K562 (cell line): ENCODE measurements around the gene PPP1R12C. TPM values are rescaled to one million over a fixed set of nuclear protein-coding genes. Genes with fewer than 3 reads are reported as not detected.

Experiments used
- ATAC-seq: fragments of 200-7000 bp; cut with Tn5 transposase; 3 replicates; pipeline ENCODE4 v1.9.1; 2020; ENCODE audit warnings: moderate library complexity
- BruUV-seq: library from RNA; stranded (reverse); fragments of 400-500 nt; replicated peaks from 2 replicates; lab custom pipeline; 2021; lab: Mats Ljungman, UMichigan
- CTCF ChIA-PET: fragments of 300-600 bp; formaldehyde crosslinking; extraction: SDS; loops from one replicate; lab custom pipeline; 2021; ENCODE audit warnings: low intra/inter-chr PET ratio; lab: Yijun Ruan, JAX
- POLR2A ChIA-PET: fragments of 300-600, 350-650 bp; sonication (Branson Sonifier 250); formaldehyde crosslinking; extraction: SDS; loops from one replicate; lab custom pipeline; 2021; ENCODE audit warnings: antibody characterized with exemption, inconsistent platforms; lab: Yijun Ruan, JAX
- DNase-seq, 4 experiments: peaks; one replicate each; pipeline versions ENCODE4 v3.0.0 to v3.0.0-alpha.2; 2011 to 2018; ENCODE audit warnings: low spot score in 3 of 4, mixed read lengths in 3 of 4; ENCODE audit errors: extremely low read depth in 1 of 4
- FAIRE-seq: peaks from 2 replicates; lab custom pipeline; 2011; peaks lifted over from hg19 to GRCh38; lab: Jason Lieb, UNC
- H2AFZ ChIP-seq: 2 replicates; pipeline ENCODE4 v1.6.0; 2011; ENCODE audit warnings: low read depth, low read length, control low read depth, inconsistent platforms
- H3K27ac ChIP-seq: fragments of 200-600 bp; 3 replicates; pipeline ENCODE4 v1.8.0; 2011; ENCODE audit warnings: low read depth, mild to moderate bottlenecking, control low read depth, inconsistent platforms, low read length, moderate library complexity, mixed read lengths; ENCODE audit errors: extremely low read depth
- H3K27me3 ChIP-seq, 2 experiments: fragments of 300-600 bp in 1 of 2; 2 replicates in 1 of 2; 3 replicates in 1 of 2; pipeline versions ENCODE4 v1.6.0 to v1.8.0; 2011; ENCODE audit warnings: inconsistent platforms in 2 of 2, low read length in 2 of 2, mild to moderate bottlenecking in 1 of 2, mixed read lengths in 1 of 2, moderate library complexity in 1 of 2; ENCODE audit not compliant: control insufficient read depth in 2 of 2, insufficient read depth in 2 of 2
- H3K36me3 ChIP-seq: fragments of 300-600 bp; 3 replicates; pipeline ENCODE4 v1.8.0; 2011; ENCODE audit warnings: mild to moderate bottlenecking, low read length, inconsistent platforms; ENCODE audit not compliant: control insufficient read depth, insufficient read depth
- H3K4me1 ChIP-seq, 2 experiments: fragments of 200-600 bp in 1 of 2; replicated peaks in 1 of 2; 2 replicates in 1 of 2; 3 replicates in 1 of 2; pipeline versions ENCODE4 v1.5.1 to v1.8.0; 2011; ENCODE audit warnings: inconsistent platforms in 2 of 2, low read length in 2 of 2, mild to moderate bottlenecking in 1 of 2, mixed read lengths in 1 of 2, moderate library complexity in 1 of 2; ENCODE audit not compliant: control insufficient read depth in 2 of 2, insufficient read depth in 2 of 2
- H3K4me2 ChIP-seq: 2 replicates; pipeline ENCODE4 v1.6.1; 2011; ENCODE audit warnings: low read length, control low read depth, inconsistent platforms, mixed read lengths; ENCODE audit not compliant: insufficient read depth
- H3K4me3 ChIP-seq: fragments of 200-600 bp; sonication (generic), shearing (Covaris generic); 2 replicates; pipeline ENCODE4 v1.5.1; 2016; ENCODE audit warnings: control low read depth, inconsistent platforms
- H3K79me2 ChIP-seq: fragments of 200-600 bp; 3 replicates; pipeline ENCODE4 v1.8.0; 2011; ENCODE audit warnings: low read length, inconsistent platforms; ENCODE audit not compliant: control insufficient read depth, insufficient read depth
- H3K9ac ChIP-seq, 2 experiments: 2 replicates each; pipeline versions ENCODE4 v1.6.0 to v1.6.1; 2011; ENCODE audit warnings: low read depth in 2 of 2, low read length in 2 of 2, control low read depth in 1 of 2, inconsistent platforms in 1 of 2, mild to moderate bottlenecking in 1 of 2, mixed read lengths in 1 of 2; ENCODE audit not compliant: insufficient read depth in 1 of 2
- H3K9me1 ChIP-seq: one replicate; pipeline ENCODE4 v1.6.0; 2011; ENCODE audit warnings: inconsistent platforms, mild to moderate bottlenecking, low read length, moderate library complexity; ENCODE audit not compliant: control insufficient read depth, insufficient read depth
- H3K9me3 ChIP-seq: replicated peaks from 2 replicates; pipeline ENCODE4 v1.5.1; 2011; ENCODE audit warnings: low read depth, low read length, inconsistent platforms; ENCODE audit not compliant: control insufficient read depth, insufficient read depth
- H4K20me1 ChIP-seq: replicated peaks from 2 replicates; pipeline ENCODE4 v1.6.1; 2011; ENCODE audit warnings: low read length, inconsistent platforms, mixed read lengths; ENCODE audit not compliant: control insufficient read depth, insufficient read depth
- CBX2 ChIP-seq: fragments of 200-600 bp; sonication (generic); IDR thresholded peaks from one replicate; pipeline ENCODE4 v1.6.1; 2012; ENCODE audit warnings: mild to moderate bottlenecking, low read length, inconsistent platforms; ENCODE audit not compliant: insufficient read depth, poor library complexity, severe bottlenecking
- CEBPB ChIP-seq: fragments of 450-650 bp; IDR thresholded peaks from 2 replicates; pipeline ENCODE4 v1.6.1; 2016; ENCODE audit warnings: missing genetic modification characterization, missing compliant biosample characterization
- E2F5 ChIP-seq: sonication (generic); formaldehyde crosslinking; IDR thresholded peaks from 2 replicates; pipeline ENCODE4 v1.8.0; 2022; ENCODE audit warnings: mild to moderate bottlenecking, missing genetic modification reagents
- ESRRA ChIP-seq: fragments of 450-650 bp; IDR thresholded peaks from 2 replicates; pipeline ENCODE4 v1.6.1; 2014; ENCODE audit warnings: low read depth, mild to moderate bottlenecking, moderate library complexity, borderline replicate concordance
- MAX ChIP-seq: sonication (generic); formaldehyde crosslinking; IDR thresholded peaks from 2 replicates; pipeline ENCODE4 v1.9.0; 2022; ENCODE audit warnings: mild to moderate bottlenecking, missing genetic modification reagents
- RFX7 ChIP-seq: fragments of 250-450 bp; sonication (Bioruptor Pico); IDR thresholded peaks from 2 replicates; pipeline ENCODE4 v1.5.1; 2021; ENCODE audit warnings: mild to moderate bottlenecking
- ZNF696 ChIP-seq: fragments of 250-450 bp; sonication (Bioruptor Pico); conservative IDR thresholded peaks from 2 replicates; pipeline ENCODE4 v1.4.0; 2020; ENCODE audit warnings: mild to moderate bottlenecking, moderate library complexity
- WGBS: fragments of 100-300 bp; shearing (Covaris generic); methylation state at CpG from one replicate; pipeline ENCODE4 v1.1.6; 2016; ENCODE audit warnings: low coverage, mixed read lengths; ENCODE audit not compliant: insufficient coverage; ENCODE audit errors: missing lambda C conversion rate; 5-methylcytosine and 5-hydroxymethylcytosine counted together
- in situ Hi-C: fragments of 300-500 bp; cut with MboI; formaldehyde crosslinking; loops from 4 replicates; pipeline ENCODE4 v1.15.0; 2018; ENCODE audit warnings: inconsistent platforms, mixed read lengths
- intact Hi-C: fragments of 100-400 bp; cut with micrococcal nuclease; formaldehyde crosslinking; loops from 2 replicates; pipeline ENCODE4 v1.14.2; 2022
- polyA plus RNA-seq, 8 experiments: library from polyadenylated mRNA; depleted of rRNA in 4 of 8; stranded (reverse) in 5 of 8; unstranded in 3 of 8; fragments of >200 nt; fragmentation: Nextera tagmentation in 2 of 8; fragmentation: Illumina TruSeq in 1 of 8; extraction: Ambion mirVana in 2 of 8; extraction: Trizol in 1 of 8; gene quantifications; 2 replicates each; pipeline versions ENCODE4 v1.2.1 to v1.2.3, GENCODE V29; 2011 to 2014; ENCODE audit warnings: inconsistent platforms in 1 of 8, missing spikeins in 1 of 8
- total RNA-seq, 7 experiments: library from RNA; depleted of rRNA in 6 of 7; stranded (reverse); fragments of >200 nt in 6 of 7; fragmentation: Illumina TruSeq in 2 of 7; extraction: Trizol in 2 of 7; gene quantifications; 2 replicates each; pipeline versions ENCODE4 v1.2.1 to v1.2.3, GENCODE V29; 2011 to 2021; ENCODE audit warnings: low replicate concordance in 1 of 7

Gene PPP1R12C
- total and polyA plus RNA-seq, 9 of the 15 experiments (the other 6 are each of a cell fraction or from before 2014, with no cell fraction given): 1.8 to 136 (median 33.7) TPM

- 0 out of 2 replicates have a peak, but pooled peaks have one; percentile 25 for TF ChIP-seq MAX (CRISPR knock-in tag)
Measured at GRCh38 chr19:55079400-55080038, 37.9 kb downstream of the PPP1R12C start (continued).

GRCh38 chr19:55078996-55079395, 38.4 kb downstream of the PPP1R12C start:
- in situ Hi-C loops: no loop called here
- no TSS peak for BruUV-seq
- Histone ChIP-seq H3K4me3 (no peak overlapping the region), H3K9me1 (no peaks in the 10 kb centered on the region), H2AFZ (no peak overlapping the region), H3K27ac (no peak overlapping the region), H3K79me2 (peaks cover 7% of the 10 kb centered on the region; the same call in 2 of the 3 replicates), H3K4me1 (peaks cover 0 to 51% of the 10 kb centered on the region in 2 experiments; a peak in 3 of 5 replicates), H3K36me3 (peaks cover 7% of the 10 kb centered on the region; the same call in 1 of the 3 replicates), H3K9me3 (no peaks in the 10 kb centered on the region), H3K27me3 (no peaks in the 10 kb centered on the region), H3K9ac (peak overlapping the region in 1 of 2 experiments; percentile 3; a peak in 1 of 4 replicates), H3K4me2 (no peak overlapping the region), H4K20me1 (no peaks in the 10 kb centered on the region)
- ChIA-PET POLR2A (interaction anchor here (2.4 kb wide), 1 partner anchor 9 kb away, joined by 32 read pairs; no protein-coding TSS in a partner anchor), CTCF (no interaction called here)
- intact Hi-C loops: no loop called here
- ATAC-seq (no peak), FAIRE-seq (peak; percentile 48), DNase-seq (no peak)
- no peak for TF ChIP-seq ZNF696 (CRISPR knock-in tag)
- no peak for TF ChIP-seq RFX7 (CRISPR knock-in tag)
- TF ChIP-seq ESRRA: no peak
- no peak for TF ChIP-seq CEBPB (tag)
- no peak for TF ChIP-seq CBX2
- 0 out of 2 replicates have a peak, but pooled peaks have one; percentile 1 for TF ChIP-seq E2F5
- 63% methylated on average over 4 of the region's 5 CpGs for WGBS
